WERI-Rb-1 (cell line): ENCODE data around the gene GALNT12.

ENCODE experiments used
- DNase-seq: peaks from one replicate; pipeline ENCODE4 v3.0.0-alpha.2; 2020
- H3K27ac ChIP-seq: fragments of 250-450 bp; sonication (Bioruptor Pico); 2 replicates; pipeline ENCODE4 v1.5.1; 2020; ENCODE audit warnings: mild to moderate bottlenecking, moderate library complexity
- H3K27me3 ChIP-seq: fragments of 250-450 bp; sonication (Bioruptor Pico); 2 replicates; pipeline ENCODE4 v1.5.1; 2021; ENCODE audit warnings: mild to moderate bottlenecking, low read depth, moderate library complexity; ENCODE audit not compliant: insufficient read depth, severe bottlenecking
- H3K36me3 ChIP-seq: fragments of 250-450 bp; sonication (Bioruptor Pico); 2 replicates; pipeline ENCODE4 v1.5.1; 2020; ENCODE audit warnings: mild to moderate bottlenecking, moderate library complexity
- H3K4me3 ChIP-seq: 2 replicates; pipeline ENCODE4 v1.5.1; 2011; ENCODE audit warnings: low read depth, mild to moderate bottlenecking, control low read depth, low read length
- H3K9me3 ChIP-seq: fragments of 250-450 bp; sonication (Bioruptor Pico); 2 replicates; pipeline ENCODE4 v1.5.1; 2021; ENCODE audit warnings: mild to moderate bottlenecking, moderate library complexity; ENCODE audit not compliant: severe bottlenecking
- TF ChIP-seq, protein P1 (sequence below): IDR thresholded peaks from 2 replicates; pipeline ENCODE4 v1.5.1; 2011; ENCODE audit warnings: low read depth, mild to moderate bottlenecking, control low read depth, inconsistent platforms, low read length

The GALNT12 gene

GRCh38 chr9:98875536-98875935 is 68.1 kb downstream of the GALNT12 start:
- Histone ChIP-seq H3K4me3 (no peak overlapping the region), H3K27ac (no peak overlapping the region), H3K27me3 (peaks cover 18% of the 10 kb centered on the region), H3K9me3 (peaks cover 6% of the 10 kb centered on the region), H3K36me3 (no peaks in the 10 kb centered on the region; the same call in 1 of the 2 replicates)
- no peak for DNase-seq
- TF ChIP-seq, protein P1, sequence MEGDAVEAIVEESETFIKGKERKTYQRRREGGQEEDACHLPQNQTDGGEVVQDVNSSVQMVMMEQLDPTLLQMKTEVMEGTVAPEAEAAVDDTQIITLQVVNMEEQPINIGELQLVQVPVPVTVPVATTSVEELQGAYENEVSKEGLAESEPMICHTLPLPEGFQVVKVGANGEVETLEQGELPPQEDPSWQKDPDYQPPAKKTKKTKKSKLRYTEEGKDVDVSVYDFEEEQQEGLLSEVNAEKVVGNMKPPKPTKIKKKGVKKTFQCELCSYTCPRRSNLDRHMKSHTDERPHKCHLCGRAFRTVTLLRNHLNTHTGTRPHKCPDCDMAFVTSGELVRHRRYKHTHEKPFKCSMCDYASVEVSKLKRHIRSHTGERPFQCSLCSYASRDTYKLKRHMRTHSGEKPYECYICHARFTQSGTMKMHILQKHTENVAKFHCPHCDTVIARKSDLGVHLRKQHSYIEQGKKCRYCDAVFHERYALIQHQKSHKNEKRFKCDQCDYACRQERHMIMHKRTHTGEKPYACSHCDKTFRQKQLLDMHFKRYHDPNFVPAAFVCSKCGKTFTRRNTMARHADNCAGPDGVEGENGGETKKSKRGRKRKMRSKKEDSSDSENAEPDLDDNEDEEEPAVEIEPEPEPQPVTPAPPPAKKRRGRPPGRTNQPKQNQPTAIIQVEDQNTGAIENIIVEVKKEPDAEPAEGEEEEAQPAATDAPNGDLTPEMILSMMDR, result no peak

GRCh38 chr9:98877311-98877710 is 69.8 kb downstream of the GALNT12 start:
- H3K27ac ChIP-seq, result no peak overlapping the region
- TF ChIP-seq, protein P1, result no peak
- no peaks in the 10 kb centered on the region for H3K9me3 ChIP-seq
- peaks cover 31% of the 10 kb centered on the region for H3K27me3 ChIP-seq
- no peak overlapping the region for H3K4me3 ChIP-seq
- no peaks in the 10 kb centered on the region; the same call in 1 of the 2 replicates for H3K36me3 ChIP-seq
- DNase-seq, result no peak

GRCh38 chr9:98879094-98879962 is 71.9 kb downstream of the GALNT12 start:
- TF ChIP-seq, protein P1, result no peak
- Histone ChIP-seq H3K27ac (no peak overlapping the region), H3K36me3 (no peaks in the 10 kb centered on the region), H3K9me3 (no peaks in the 10 kb centered on the region), H3K27me3 (peaks cover 41% of the 10 kb centered on the region), H3K4me3 (no peak overlapping the region)
- DNase-seq, result no peak

DNA sequence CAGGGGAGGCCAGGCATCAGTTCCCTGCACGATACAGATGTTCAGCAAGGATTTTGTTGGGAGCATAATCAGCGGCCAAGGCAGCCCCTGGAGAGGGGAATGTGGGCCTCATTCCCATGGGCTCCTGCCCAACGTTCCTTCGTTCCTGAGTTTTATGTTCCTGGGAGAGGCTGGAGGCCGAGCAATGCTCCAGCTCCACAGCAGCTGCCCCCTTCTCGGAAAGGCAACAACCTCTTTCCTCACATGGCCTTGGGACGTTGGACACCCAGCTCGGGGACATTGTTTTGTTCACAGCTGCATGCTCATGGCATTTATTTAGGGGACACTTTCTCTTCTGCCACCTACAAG is 72.5 kb downstream of the GALNT12 start:
- TF ChIP-seq, protein P1, result no peak
- Histone ChIP-seq H3K27me3 (peaks cover 41% of the 10 kb centered on the region), H3K27ac (no peak overlapping the region), H3K36me3 (no peaks in the 10 kb centered on the region), H3K9me3 (no peaks in the 10 kb centered on the region), H3K4me3 (no peak overlapping the region)
- no peak for DNase-seq

- Histone ChIP-seq H3K4me3 (no peak overlapping the region), H3K27me3 (peaks cover 41% of the 10 kb centered on the region), H3K27ac (no peak overlapping the region), H3K36me3 (no peaks in the 10 kb centered on the region), H3K9me3 (no peaks in the 10 kb centered on the region)
- DNase-seq, result no peak
- TF ChIP-seq, protein P1, result no peak
Measured at GRCh38 chr9:98880311-98881015, 73.0 kb downstream of the GALNT12 start.
